ENCODE results near the gene STARD6.
A peak's percentile ranks its signal among the peaks of the same experiment; 100 is the strongest.
"Not testable (repeated sequence)": the region's sequence is repeated elsewhere in the genome, so short reads cannot be mapped to it uniquely, and the experiment has no call there.

The STARD6 gene, protein sequence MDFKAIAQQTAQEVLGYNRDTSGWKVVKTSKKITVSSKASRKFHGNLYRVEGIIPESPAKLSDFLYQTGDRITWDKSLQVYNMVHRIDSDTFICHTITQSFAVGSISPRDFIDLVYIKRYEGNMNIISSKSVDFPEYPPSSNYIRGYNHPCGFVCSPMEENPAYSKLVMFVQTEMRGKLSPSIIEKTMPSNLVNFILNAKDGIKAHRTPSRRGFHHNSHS

DNA sequence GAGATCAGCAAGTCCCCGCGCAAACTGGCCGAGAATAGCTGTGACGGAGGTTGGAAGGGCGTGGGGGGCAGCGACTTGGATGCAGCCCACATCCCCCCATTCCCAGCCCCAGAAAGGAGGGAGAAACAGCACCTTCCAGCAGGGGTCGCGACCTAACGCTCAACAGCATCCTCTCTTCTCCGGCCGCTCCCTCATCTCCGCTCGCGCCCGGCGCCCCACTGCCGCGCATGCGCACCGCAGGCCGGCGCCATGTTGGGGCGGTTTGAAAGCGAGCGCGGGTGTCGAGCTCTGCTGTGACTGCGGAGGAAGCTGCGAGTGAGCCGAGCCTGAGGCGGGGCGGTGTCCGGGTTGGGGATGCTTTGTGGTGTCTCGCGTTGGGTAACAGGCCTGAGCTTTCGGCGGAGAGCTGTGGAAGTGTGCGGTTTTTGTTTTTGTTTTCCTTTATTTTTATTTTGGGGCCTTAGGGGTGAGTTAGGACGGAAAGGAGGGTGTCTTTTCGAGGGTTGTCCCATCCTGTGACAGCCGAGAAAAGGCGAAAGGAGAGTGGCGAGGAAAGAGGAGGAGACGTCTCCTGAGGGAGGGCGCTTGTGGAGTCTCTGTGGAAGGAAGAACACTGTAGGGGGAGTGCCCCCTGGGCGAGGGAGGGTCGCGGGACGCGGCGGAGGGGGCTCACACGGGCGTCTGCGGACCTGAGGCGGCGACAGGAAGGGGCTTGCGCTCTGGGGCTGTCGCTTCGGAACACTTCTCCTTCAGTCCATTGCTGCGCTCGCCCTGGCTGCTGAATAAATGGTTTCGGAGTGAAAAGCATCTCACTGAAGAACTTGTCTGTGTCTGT, at the start of gene STARD6, which contains the start of gene C18orf54:
TSS of gene STARD6 (minus strand) at position 199 of the 835 bp plus-strand sequence. CDS start 3,285 bp downstream, outside the sequence.
TSS of gene C18orf54 (plus strand) at position 247 of the 835 bp plus-strand sequence. CDS start 2,667 bp downstream, outside the sequence.
- peak; percentile 89 for DNase-seq

DNA sequence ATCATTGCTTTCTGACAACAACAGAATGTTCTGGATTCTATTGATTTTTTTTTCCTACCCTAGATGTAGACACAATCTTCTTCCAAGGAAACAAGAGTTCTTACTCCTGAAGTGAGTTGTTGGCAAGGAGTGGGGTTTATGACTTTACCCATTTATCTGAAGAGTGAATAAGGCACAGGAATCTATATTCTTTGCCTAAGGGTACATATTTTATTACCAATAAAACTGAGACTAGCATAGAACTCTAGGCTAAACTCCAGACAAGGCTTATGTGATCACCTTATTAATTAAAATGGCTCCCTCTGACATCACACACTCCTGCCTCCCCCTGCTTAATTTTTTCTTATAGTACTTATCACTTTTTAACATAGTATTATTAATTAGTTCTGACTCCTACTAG, 47.6 kb upstream of the STARD6 start:
- no peak for DNase-seq

DNA sequence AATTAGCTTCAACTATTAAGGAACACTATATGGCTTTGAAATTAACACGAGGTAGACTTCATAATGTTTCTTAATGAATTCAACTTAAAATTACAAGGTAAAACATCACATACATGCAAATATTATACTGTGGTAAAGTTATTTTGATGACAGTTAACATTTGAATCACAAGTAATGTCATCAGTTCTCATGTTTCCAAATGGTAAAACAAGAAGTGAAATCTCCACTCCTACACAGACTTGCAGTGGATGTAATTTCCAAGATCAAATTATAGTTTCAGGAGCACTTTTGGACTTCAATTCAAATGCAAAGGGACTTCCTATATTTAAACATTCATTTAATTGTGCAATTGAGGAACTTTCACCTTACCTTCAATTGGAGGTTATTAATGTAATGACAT, 39.1 kb upstream of the STARD6 start:
- DNase-seq = no peak

DNA sequence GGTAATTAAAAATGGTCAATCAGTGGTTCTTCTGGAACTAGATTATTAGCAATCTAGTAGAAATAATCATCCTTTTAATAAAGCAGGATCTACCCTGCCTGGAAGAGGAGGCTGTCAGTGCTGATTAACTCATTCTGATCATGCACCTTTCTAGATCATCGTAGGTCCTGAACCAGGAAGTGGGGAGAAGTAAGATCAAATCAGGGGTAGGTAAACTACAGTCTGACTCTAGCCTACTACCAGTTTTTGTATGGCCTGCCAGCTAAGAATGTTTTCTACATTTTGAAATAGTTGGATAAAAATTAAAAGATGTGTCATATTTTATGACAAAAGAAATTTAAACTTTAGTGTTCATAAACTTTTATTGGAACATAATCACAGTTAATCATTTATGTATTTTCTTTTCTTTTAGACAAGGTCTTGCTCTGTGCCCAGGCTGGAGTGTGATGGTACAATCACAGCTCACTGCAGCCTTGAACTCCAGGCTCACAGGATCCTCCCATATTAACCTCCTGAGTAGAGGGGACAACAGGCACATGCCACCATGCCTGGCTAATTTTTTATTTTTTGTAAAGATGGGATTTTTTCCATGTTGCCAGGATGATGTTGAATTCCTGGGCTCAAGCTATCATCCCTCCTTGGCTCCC, 36.1 kb upstream of the STARD6 start:
- no peak for DNase-seq

DNA sequence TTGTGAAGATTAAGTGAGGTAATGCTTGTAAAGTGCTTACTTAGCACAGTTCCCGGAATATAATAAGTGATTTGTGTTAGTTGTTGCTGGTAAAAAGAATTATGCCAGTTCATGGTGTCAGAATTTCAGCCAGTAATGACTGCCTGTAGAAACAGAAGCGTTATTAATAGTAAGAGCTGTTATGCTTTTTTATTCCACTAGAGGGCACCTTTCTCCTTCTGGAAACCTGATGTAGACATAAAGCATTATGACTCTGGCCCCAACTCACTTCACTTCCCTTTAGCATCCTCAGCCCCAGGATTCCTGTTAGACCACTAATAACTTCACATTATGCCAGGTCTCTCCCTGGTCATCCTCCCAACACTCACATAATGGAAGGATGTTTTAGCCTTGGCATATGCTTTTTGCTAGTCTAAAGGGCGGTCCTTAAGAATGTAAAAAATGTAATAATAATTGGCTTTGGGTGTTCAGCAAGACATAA, 34.9 kb upstream of the STARD6 start:
- DNase-seq = peak; percentile 62

DNA sequence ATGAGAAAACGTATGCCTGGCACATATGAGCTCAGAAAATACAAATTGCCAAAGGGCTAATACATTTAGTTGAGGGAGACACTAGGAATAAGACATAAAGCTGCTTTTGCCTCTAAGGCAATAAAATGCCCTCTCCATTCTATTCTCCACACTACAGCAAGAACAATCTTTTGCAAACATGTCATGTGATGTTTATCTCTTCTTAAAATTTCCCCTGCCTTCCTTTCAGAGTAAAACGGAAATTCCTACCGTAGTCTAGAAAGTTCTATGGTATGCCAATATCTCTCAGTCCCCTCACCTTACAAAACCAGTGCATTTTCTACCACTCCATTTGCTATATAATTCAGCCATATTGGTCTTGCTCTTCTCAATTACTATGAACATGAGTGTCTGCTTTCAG, 33.2 kb upstream of the STARD6 start:
- DNase-seq = no peak

DNA sequence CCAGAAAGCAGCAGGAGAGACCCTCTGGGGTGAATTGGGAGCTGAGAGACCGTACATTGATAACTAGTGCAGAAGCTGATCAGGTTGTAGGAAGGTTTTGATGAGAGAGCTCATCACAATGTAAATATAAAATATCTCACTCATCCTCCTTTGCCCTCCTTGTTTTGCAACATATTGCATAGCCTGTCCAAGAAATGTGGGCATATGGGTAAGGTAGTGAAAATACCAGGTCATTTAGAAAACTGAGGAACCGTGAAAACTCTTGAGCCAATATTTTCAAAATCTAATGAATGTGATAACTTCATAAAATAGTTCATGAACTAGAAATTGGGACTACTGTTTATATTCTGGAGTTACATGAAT, 31.5 kb upstream of the STARD6 start:
- DNase-seq = no peak

DNA sequence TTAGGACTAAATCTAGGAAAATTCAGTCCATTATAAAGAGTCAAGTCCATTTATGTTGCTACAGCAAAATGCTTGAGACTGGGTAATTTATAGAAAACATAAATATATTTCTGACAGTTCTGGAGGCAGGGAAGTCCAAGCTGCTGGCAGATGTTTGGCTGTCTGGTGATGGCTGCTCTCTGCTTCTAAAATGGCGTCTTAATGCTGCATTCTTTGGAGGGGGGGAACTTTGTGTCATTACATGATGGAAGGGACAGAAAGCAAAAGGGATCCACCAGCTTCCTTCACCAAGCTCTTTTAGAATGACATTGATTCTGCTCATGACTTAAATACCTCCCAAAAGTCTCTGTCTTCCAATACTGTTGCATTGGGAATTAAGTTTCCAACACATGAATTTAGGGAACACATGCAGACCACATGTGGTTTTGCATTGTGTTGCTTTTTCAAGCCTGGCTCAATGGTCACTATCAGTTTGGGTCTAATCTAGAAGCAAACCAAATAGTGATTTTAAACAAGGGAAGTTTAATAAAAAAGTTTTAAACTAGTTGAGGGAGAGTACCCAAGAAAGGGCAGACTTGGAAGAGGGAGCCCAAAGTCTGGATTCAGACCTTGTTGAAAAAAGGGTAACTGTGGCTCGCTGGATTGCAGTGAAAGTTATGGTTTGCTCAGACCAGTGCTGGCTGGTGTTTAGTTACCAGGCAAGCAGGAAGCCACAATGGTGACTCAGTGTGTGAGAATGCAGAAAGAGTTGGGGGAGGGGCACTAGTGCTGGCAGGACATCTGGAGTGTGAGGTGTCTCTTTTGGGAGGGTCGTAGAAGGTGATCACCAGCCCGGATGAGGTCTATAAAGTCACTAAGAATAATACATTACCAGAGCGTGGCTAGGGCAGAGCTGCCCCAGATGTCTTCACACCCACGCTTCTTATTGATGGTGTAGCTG, 30.8 kb upstream of the STARD6 start:
- no peak for DNase-seq

DNA sequence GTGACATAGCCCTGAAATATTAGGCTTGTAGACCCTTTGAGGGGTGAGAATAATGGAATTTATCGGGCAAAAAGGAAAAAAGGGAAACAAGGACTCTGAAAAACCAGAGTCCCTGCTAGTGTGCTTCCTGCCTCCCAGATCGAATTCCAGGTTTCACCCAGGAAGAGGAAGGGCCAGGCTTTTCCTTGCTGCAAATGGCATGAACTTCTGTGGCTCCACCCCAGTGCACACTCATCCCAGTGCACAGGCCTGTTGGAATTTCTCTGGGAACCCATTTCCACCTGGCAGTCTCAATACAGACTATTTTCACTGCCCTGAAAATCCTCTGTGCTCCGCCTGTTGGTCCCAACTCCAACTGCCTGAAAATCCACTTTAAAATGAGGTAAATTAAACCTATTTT, 30.0 kb upstream of the STARD6 start:
- DNase-seq = no peak

DNA sequence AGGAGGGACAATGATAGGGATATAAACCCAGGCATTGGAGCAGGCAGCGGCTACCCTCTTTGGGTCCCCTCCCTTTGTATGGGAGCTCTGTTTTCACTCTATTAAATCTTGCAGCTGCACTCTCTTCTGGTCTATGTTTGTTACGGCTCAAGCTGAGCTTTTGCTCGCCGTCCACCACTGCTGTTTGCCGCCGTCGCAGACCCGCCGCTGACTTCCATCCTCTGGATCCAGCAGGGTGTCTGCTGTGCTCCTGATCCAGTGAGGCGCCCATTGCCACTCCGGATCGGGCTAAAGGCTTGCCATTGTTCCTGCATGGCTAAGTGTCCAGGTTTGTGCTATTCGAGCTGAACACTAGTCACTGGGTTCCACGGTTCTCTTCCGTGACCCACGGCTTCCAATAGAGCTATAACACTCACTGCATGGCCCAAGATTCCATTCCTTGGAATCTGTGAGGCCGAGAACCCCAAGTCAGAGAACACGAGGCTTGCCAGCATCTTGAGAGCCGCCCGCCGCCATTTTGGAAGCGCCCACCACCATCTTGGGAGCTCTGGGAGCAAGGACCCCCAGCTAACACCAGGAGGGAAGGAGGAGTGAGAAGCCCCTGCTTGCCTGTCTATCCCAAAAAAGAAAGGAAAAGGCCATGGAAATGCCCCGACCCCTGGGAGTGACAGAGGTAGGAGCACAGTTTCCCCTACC, 29.3 kb upstream of the STARD6 start:
- DNase-seq = not testable (repeated sequence)

DNA sequence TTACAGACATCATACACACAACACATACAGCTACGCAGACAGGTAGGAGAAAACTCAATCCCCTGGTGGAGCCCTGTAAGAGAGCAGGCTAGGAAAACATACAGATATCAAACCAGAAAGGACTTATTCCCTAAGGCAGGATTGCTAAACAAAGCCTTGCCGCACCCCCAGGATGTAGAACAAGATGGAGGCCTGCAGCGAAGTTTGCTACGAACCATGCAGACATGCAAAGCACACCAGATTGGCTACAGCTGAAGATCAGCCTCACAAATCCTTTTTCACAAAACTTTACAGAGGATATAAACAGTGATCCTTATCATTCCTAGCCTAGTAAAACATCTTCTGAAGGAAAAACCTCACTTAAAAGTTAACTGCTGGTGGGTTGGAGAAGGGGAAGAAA, 28.4 kb upstream of the STARD6 start:
- DNase-seq = no peak

DNA sequence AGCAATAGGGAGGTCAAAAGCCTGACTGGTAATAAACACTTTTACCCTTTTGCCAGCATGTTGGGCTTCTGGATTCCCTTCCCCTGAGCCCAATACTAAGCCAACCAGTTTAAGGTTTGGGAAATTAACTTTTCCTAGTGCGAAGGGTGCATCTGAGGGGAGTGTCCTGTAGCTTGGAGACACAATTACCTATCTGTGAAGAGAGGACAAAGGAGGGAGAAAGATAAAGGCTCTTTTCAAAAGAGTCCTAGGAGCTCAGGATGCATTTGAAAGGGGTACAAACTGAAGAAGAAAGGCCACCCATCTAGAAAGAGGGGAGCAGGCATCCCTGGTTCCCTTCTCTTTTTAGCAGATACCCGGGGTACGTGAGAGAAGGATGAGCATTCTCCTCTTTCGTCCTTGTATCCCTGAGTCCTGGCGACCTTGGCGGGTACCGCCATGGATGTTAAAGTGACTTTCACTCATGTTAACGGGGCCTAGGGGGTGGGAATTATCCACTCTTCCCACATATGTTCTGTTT, 25.1 kb upstream of the STARD6 start:
- no peak for DNase-seq

DNA sequence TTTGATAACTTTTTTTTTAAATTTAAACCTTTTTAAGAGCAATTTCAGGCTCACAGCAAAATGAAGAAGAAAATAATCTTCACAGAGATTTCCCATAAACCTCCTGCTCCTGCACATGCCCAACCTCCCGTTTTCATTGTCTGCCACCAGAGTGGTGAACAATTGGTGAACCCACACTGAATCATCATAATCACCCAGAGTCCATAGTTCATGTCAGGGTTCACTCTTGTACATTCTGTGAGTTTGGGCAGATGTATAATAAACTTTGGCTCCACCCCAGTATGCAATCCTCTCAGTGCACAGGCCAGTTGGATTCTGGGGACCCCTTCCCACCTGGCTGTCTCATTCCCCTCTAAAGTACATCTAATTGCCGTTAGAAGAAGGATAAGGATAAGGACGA, 24.4 kb upstream of the STARD6 start:
- DNase-seq = no peak

DNA sequence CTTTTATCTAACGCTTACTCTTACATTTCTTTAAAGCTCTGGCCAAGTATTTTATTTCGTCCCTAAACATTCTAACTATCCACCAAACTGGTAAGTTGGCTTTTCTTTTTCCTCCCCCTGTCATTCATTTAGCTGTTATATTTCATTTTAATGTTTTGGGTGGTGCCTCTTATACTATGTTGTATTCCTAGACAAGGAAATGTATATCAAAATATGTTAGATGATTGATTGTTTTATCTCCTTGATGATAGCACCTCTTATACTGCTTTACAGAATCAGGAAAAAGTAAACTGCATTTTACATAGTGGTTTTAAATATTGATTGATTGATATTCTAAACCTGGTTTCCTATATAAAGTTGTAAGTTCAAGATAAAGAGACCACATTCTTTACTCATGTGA, 24.0 kb upstream of the STARD6 start:
- DNase-seq = no peak

DNA sequence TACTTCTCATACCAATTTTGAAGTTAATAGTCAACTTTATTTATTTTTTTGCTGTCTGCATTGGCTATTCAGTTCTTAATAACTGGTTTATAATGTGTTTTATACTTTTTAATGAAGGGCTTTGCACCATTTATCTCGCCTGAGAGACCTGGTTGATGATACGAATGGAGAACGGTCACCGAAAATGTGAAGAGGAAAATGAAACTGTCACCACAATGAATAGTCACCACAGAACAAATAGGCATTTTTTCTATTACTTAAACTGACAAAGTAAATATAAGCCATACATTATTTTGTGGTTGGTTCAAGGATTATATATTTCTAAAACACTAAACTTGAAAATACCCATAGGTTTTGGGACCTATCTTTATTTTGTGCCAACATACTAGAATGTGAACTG, 20.4 kb upstream of the STARD6 start:
- no peak for DNase-seq

DNA sequence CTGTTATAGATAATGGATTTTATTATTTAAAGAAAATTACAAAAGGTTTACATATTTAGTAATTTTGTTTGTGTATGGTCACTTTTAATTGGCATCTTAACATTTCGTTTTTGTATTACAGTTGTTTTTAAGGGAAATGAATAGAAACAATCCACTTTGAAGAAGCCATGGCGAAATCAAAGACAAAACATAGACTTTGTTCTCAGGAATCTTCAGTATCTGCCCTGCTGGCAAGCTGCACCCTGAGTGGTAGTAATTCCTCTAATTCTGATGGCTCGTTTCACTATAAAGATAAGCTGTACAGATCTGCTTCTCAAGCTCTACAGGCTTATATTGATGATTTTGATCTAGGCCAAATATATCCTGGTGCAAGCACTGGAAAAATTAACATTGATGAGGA, 2.7 kb upstream of the STARD6 start:
- no peak for DNase-seq

DNA sequence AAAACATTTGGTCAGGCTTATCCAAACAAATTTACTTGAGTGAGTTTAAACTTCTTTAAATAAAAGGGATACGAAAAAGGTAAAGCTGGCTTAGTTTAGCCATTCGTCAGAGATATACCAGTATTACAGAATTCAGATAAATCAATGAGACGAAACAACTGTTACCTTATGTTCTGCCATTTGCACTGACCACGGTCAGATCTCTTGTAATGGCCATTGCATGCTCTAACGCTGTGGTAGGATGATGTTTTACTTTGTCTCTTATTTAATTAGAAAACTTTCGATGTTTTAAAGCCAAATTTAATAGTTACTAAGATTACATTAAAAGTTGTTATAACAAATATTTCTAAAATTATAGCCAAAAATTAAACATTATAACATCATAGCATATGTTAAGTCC, 1.6 kb upstream of the STARD6 start:
- DNase-seq = no peak

DNA sequence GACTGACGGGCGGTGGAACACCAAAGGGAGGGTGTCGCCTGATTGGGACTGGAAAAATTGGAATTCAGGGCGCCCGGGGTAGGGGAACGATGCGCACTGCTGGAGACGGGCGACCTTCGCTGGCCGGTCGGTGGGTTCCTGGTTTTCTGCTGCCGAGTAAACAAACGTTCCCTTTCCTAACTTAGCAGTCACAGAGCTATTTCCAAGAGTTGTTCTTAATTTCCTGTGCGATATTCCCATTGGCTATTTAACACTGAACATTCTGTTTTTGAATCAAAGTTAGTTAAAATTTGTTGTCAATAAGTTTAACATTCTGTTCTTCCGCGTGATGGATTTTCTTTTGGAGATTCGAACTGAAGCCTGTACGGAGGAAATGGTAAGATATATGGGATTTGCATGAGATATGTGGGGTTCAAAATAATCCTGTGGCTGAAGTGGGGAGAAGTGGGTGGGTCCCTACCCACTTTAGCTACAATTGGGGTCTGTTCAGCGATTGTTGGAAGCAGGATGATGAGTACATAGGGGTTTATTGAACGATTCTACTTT, 910 bp upstream of the STARD6 start:
- DNase-seq = no peak

DNA sequence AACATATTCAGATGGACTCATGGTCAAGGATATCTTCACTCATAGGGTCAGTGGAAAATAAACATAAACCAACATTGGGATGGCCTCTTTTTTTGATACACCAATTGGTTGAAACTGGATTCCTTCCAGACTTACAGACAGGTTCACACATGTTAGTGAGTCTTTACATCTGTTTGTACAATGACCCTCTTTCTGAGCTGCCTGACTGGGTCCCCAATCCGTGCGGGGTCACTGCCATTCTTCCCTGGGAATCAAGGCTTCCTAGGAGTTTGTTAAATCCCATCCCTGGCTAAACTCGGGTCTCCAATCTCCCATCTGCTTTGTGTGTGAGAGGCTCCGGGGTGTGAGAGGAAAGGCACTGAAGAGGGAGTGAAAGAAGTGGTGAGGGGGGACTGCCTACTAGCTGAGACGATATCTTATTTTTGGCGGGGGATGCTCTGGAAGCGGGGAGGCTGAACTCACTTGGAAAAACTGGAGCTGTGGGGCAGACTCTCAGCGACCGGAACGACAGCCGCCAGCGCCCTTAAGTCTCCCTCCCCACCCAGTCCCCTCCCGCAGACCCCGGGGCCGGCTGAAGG, 487 bp downstream of the STARD6 start:
- peak; percentile 51 for DNase-seq

DNA sequence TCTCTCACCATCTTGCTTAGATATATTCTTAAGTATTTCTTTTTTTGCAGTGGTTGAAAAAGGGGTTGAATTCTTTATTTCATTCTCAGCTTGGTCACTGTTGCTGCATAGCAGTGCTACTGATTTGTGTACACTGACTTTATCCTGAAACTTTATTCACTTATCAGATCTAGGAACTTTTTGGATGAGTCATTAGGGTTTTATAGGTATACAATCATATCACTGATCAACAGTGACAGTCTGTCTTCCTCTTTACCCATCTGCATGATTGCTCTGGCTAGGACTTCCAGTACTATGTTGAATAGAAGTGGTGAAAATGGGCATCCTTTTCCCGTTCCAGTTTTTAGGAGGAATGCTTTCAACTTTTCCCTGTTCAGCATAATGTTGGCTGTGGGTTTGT, 6.5 kb downstream of the STARD6 start:
- DNase-seq = no peak

DNA sequence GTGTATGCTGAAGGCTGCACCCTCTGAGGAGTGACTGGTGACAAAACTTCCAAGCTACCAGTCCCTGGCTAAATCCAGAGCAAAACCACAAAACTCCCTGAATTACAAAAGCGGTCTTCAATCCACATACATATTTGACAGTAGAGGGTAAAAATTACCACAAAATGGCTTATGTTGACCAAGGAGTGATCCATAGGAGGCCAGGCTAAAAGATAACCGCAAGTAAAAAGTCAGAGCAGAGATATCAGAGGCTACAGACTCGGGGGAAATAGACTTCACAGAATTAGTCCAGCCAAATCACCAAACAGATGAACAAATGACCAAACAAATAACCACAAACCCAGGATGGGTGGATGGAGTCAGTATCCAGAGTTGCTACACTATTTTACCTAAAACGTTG, 19.4 kb downstream of the STARD6 start:
- DNase-seq = no peak
